Nephron (organoid): ENCODE measurements around the gene FKBP14.

ENCODE experiments used
- H3K27ac Mint-ChIP-seq, 3 experiments: 2 replicates each; pipeline ENCODE4 v1.8.0; 2020; ENCODE audit warnings: mixed read lengths in 3 of 3, mild to moderate bottlenecking in 2 of 3, moderate library complexity in 1 of 3
- H3K27me3 Mint-ChIP-seq: 2 replicates; pipeline ENCODE4 v1.8.0; 2021; ENCODE audit warnings: low read depth, mild to moderate bottlenecking, moderate library complexity, mixed read lengths
- H3K36me3 Mint-ChIP-seq: 2 replicates; pipeline ENCODE4 v1.8.0; 2020; ENCODE audit warnings: low read depth, mixed read lengths
- H3K4me1 Mint-ChIP-seq: 2 replicates; pipeline ENCODE4 v1.8.0; 2020; ENCODE audit warnings: mixed read lengths
- H3K4me3 Mint-ChIP-seq, 3 experiments: 2 replicates each; pipeline ENCODE4 v1.8.0; 2020; ENCODE audit warnings: mild to moderate bottlenecking in 3 of 3, mixed read lengths in 3 of 3, moderate library complexity in 2 of 3
- H3K9me3 Mint-ChIP-seq: 2 replicates; pipeline ENCODE4 v1.8.0; 2020; ENCODE audit warnings: mixed read lengths
- TF ChIP-seq, protein P1 (sequence below), 3 experiments: fragments of 200-600 bp; sonication (generic); IDR thresholded peaks; one replicate each; pipeline ENCODE4 v1.5.0; 2021; ENCODE audit warnings: antibody characterized with exemption in 3 of 3; ENCODE audit not compliant: unreplicated experiment in 3 of 3

FKBP14 gene

DNA sequence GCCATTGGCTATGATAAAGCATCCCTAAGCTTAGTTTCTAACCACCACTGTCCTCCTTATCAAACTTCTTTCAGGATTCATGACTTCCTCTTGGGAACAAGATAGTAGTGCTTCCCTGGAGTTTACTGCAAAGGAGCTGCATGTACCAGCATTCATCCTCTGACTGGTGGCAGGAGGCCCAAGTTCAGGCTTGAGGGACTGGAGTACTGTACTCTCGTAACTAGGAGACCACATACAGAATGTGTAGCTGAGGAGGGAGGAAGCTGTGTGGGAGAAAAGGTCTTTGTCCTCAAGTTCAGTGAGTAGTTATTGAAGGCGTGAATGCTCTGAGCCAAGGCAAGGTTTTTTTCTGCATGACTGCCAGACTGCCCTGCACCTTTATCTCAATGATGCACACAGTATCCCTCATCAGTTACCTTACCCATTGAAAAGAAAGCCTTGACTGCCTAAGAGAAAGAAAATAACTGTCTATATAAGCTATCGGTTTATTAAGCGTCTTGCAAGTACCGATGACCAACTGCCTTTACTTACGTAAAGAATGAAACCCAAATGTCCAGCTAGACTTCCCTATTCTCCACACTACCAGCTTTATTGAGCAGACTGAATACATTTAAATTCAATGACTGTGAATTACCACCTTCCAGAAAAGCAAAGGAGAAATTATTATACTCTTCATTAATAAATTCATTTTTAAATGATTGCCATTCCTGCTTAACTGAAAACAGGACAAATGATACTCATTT, 49.7 kb downstream of the FKBP14 start:
- H3K4me3 Mint-ChIP-seq = peak overlapping the region in 1 of 3 experiments; percentile 2
- TF ChIP-seq, protein P1, sequence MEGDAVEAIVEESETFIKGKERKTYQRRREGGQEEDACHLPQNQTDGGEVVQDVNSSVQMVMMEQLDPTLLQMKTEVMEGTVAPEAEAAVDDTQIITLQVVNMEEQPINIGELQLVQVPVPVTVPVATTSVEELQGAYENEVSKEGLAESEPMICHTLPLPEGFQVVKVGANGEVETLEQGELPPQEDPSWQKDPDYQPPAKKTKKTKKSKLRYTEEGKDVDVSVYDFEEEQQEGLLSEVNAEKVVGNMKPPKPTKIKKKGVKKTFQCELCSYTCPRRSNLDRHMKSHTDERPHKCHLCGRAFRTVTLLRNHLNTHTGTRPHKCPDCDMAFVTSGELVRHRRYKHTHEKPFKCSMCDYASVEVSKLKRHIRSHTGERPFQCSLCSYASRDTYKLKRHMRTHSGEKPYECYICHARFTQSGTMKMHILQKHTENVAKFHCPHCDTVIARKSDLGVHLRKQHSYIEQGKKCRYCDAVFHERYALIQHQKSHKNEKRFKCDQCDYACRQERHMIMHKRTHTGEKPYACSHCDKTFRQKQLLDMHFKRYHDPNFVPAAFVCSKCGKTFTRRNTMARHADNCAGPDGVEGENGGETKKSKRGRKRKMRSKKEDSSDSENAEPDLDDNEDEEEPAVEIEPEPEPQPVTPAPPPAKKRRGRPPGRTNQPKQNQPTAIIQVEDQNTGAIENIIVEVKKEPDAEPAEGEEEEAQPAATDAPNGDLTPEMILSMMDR (IDR thresholded peaks at IDR 0.05; ENCODE audit: unreplicated experiment in 3 of 3) = no peak
- H3K27ac Mint-ChIP-seq = peak overlapping the region; percentile 75 to 90 (median 88)
- peaks cover 9% of the 10 kb centered on the region for H3K36me3 Mint-ChIP-seq
- peaks cover 23% of the 10 kb centered on the region for H3K4me1 Mint-ChIP-seq
- H3K9me3 Mint-ChIP-seq = no peaks in the 10 kb centered on the region
- no peaks in the 10 kb centered on the region for H3K27me3 Mint-ChIP-seq

DNA sequence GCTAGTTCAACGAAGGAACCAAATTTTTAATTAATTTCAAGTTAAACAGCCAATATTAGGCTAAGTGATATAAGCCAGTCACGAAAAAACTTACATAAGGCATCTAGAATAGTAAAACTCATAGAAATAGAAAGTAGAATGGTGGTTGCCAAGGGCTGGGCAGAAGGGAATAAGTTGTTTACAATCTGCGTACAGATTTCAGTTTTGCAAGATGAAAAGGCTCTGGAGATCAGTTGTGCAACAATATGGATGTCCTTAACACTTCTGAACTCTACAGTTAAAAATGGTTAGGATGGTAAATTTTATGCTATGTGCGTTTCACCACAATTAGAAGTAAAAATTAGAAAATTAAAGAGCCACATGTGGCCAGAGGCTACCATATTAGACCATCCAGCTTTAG, 50.2 kb downstream of the FKBP14 start:
- Mint-ChIP-seq H3K4me1 (peaks cover 28% of the 10 kb centered on the region), H3K4me3 (no peak overlapping the region), H3K9me3 (no peaks in the 10 kb centered on the region), H3K27me3 (no peaks in the 10 kb centered on the region), H3K27ac (peak overlapping the region; percentile 75 to 90 (median 88)), H3K36me3 (peaks cover 10% of the 10 kb centered on the region)
- TF ChIP-seq, protein P1 (IDR thresholded peaks at IDR 0.05; ENCODE audit: unreplicated experiment in 3 of 3) = no peak

DNA sequence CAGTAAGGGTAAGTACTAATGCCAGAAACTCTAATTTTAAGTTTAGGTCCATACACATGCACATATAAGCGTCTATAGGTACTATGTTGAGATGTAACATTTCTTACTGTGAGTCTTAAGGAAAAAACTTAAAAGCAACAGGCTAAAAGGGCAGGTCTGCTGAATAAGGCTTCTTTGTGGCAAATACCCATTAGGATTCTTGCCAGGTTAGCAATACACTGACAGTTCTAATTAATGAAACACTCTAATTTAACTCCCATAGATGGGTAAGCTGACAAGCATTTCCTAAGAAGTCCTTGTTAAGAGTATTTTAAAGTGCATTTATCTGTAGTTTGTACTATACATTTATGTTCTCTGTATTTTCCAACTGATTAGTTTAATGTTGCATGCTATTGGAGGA, 50.9 kb downstream of the FKBP14 start:
- peak overlapping the region in 1 of 3 experiments; percentile 21 for H3K4me3 Mint-ChIP-seq
- TF ChIP-seq, protein P1 (IDR thresholded peaks at IDR 0.05; ENCODE audit: unreplicated experiment in 3 of 3) = no peak
- H3K4me1 Mint-ChIP-seq = peaks cover 31% of the 10 kb centered on the region
- peaks cover 15% of the 10 kb centered on the region for H3K36me3 Mint-ChIP-seq
- H3K9me3 Mint-ChIP-seq = no peaks in the 10 kb centered on the region
- no peaks in the 10 kb centered on the region for H3K27me3 Mint-ChIP-seq
- peak overlapping the region; percentile 75 to 90 (median 83) for H3K27ac Mint-ChIP-seq

DNA sequence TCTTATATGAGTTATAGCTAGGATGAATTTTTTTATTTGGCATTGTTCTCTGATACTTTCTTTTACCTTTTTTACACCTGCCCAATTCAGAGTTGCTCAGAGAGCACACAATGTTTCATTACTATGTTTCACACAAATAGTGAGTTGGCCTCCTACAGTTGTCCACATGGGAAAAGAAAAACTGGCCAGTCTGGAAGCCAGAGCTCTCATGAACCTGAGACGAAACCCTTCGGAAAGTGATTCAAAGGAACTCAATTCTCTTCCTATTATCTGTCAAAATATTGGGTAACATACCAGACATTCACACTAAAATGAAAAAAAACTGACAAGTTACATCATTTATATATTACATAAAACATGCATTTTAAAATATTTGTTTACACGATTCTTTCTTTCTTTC, 52.2 kb downstream of the FKBP14 start:
- H3K4me1 Mint-ChIP-seq = peaks cover 38% of the 10 kb centered on the region
- H3K9me3 Mint-ChIP-seq = no peaks in the 10 kb centered on the region
- TF ChIP-seq, protein P1 (IDR thresholded peaks at IDR 0.05; ENCODE audit: unreplicated experiment in 3 of 3) = no peak
- peak overlapping the region in 2 of 3 experiments; percentile 65 to 82 for H3K27ac Mint-ChIP-seq
- H3K4me3 Mint-ChIP-seq = no peak overlapping the region
- H3K27me3 Mint-ChIP-seq = no peaks in the 10 kb centered on the region
- peaks cover 28% of the 10 kb centered on the region for H3K36me3 Mint-ChIP-seq

DNA sequence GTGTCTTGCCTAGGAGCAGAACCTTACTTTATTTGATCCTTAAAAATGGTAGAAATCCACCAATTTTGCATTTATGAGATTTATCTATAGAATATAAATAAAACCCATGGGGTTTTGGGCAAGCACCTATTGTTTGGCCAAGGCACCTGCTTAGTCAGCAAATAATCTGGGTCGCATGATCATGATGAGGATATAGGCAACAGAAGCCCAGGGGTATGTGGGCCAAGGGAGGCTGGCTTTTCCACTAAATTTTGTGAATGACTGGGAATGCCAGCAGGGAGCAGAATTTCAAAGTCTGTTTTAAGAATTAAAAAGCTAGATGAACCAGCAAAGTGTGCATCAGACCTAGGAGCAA, 54.2 kb downstream of the FKBP14 start:
- Mint-ChIP-seq H3K36me3 (peaks cover 42% of the 10 kb centered on the region), H3K27me3 (no peaks in the 10 kb centered on the region), H3K27ac (peak overlapping the region; percentile 62 to 87 (median 70)), H3K9me3 (no peaks in the 10 kb centered on the region), H3K4me3 (no peak overlapping the region), H3K4me1 (peaks cover 42% of the 10 kb centered on the region)
- TF ChIP-seq, protein P1 (IDR thresholded peaks at IDR 0.05; ENCODE audit: unreplicated experiment in 3 of 3) = no peak
